Measurements from ENCODE around the gene SETD1B. TPM values are rescaled to one million over a fixed set of nuclear protein-coding genes. Genes with fewer than 3 reads are reported as not detected.

Gene SETD1B
- total RNA-seq, 2 donors from 2014 or later: 9.3 to 11.9 TPM

- no peak for DNase-seq
- peak in 1 of 2 donors; percentile 1 for ATAC-seq
- intact Hi-C loops (cut with DNase I): loop anchor here in 1 of 2 donors (1.0 to 5.0 kb wide), 2 partner anchors 18 to 36 kb away; no protein-coding TSS in a partner anchor
Observed at GRCh38 chr12:121812921-121813896, 9.4 kb downstream of the SETD1B start.

GRCh38 chr12:121813951-121814350, 10.1 kb downstream of the SETD1B start:
- intact Hi-C loops (cut with DNase I): loop anchor here in 1 of 2 donors (5.0 kb wide), 1 partner anchor 37 kb away; no protein-coding TSS in a partner anchor
- DNase-seq: no peak
- no peak for ATAC-seq

GRCh38 chr12:121814429-121815119, 10.8 kb downstream of the SETD1B start:
- DNase-seq (no peak), ATAC-seq (no peak)
- intact Hi-C loops (cut with DNase I): loop anchor here in 1 of 2 donors (5.0 kb wide), 1 partner anchor 37 kb away; no protein-coding TSS in a partner anchor

GRCh38 chr12:121815263-121815662, 11.5 kb downstream of the SETD1B start:
- intact Hi-C loops (cut with DNase I): no loop called here
- ATAC-seq (no peak), DNase-seq (no peak)

GRCh38 chr12:121816925-121817647, 13.3 kb downstream of the SETD1B start:
- DNase-seq (no peak), ATAC-seq (no peak)
- intact Hi-C loops (cut with DNase I): no loop called here

GRCh38 chr12:121817648-121818043, 13.8 kb downstream of the SETD1B start:
- ATAC-seq: no peak
- intact Hi-C loops (cut with DNase I): no loop called here
- DNase-seq: no peak

GRCh38 chr12:121819212-121819949, 15.6 kb downstream of the SETD1B start:
- DNase-seq (no peak), ATAC-seq (no peak)
- intact Hi-C loops (cut with DNase I): no loop called here

GRCh38 chr12:121820056-121820455, 16.2 kb downstream of the SETD1B start:
- intact Hi-C loops (cut with DNase I): loop anchor here in 1 of 2 donors (10.0 kb wide), 1 partner anchor 65 kb away; the partner anchor contains the start of gene PSMD9
- DNase-seq: no peak
- ATAC-seq: no peak

- ATAC-seq (peak in 1 of 2 donors; percentile 6), DNase-seq (no peak)
- intact Hi-C loops (cut with DNase I): loop anchor here in 1 of 2 donors (10.0 kb wide), 1 partner anchor 62 kb away; the partner anchor contains the start of gene PSMD9
Observed at GRCh38 chr12:121822393-121823100, 18.7 kb downstream of the SETD1B start.

- peak; percentile 6 to 13 for ATAC-seq
- DNase-seq: no peak
Observed at GRCh38 chr12:121823101-121823726, 19.4 kb downstream of the SETD1B start.

GRCh38 chr12:121823727-121824115, 19.9 kb downstream of the SETD1B start:
- ATAC-seq: no peak

More at GRCh38 chr12:121823101-121823726, 19.4 kb downstream of the SETD1B start:
- intact Hi-C loops (cut with DNase I): loop anchor here in 1 of 2 donors (10.0 kb wide), 1 partner anchor 62 kb away; the partner anchor contains the start of gene PSMD9

GRCh38 chr12:121825041-121825523, 21.3 kb downstream of the SETD1B start:
- no peak for ATAC-seq
- no peak for DNase-seq
- intact Hi-C loops (cut with DNase I): loop anchor here in 1 of 2 donors (10.0 kb wide), 1 partner anchor 60 kb away; the partner anchor contains the start of gene PSMD9

More at GRCh38 chr12:121823727-121824115, 19.9 kb downstream of the SETD1B start:
- no peak for DNase-seq
- intact Hi-C loops (cut with DNase I): loop anchor here in 1 of 2 donors (10.0 kb wide), 1 partner anchor 61 kb away; the partner anchor contains the start of gene PSMD9

- intact Hi-C loops (cut with DNase I): loop anchor here in 1 of 2 donors (10.0 kb wide), 1 partner anchor 58 kb away; the partner anchor contains the start of gene PSMD9
- no peak for DNase-seq
- no peak for ATAC-seq
Observed at GRCh38 chr12:121826318-121827150, 22.7 kb downstream of the SETD1B start.

GRCh38 chr12:121827351-121828099, 23.7 kb downstream of the SETD1B start:
- no peak for ATAC-seq
- DNase-seq: no peak
- intact Hi-C loops (cut with DNase I): loop anchor here in 1 of 2 donors (10.0 kb wide), 1 partner anchor 57 kb away; the partner anchor contains the start of gene PSMD9

- intact Hi-C loops (cut with DNase I): loop anchor here in 1 of 2 donors (10.0 kb wide), 1 partner anchor 56 kb away; the partner anchor contains the start of gene PSMD9
- DNase-seq (no peak), ATAC-seq (no peak)
Observed at GRCh38 chr12:121828306-121828705, 24.5 kb downstream of the SETD1B start.
